Kidney epithelial cell (primary cell): Measurements from ENCODE around the gene KCNK5. TPM values are rescaled to one million over a fixed set of nuclear protein-coding genes. Genes with fewer than 3 reads are reported as not detected.
A peak's percentile ranks its signal among the peaks of the same experiment; 100 is the strongest.

Experiments
- DNase-seq: peaks from one replicate; pipeline ENCODE4 v3.0.0-alpha.2; 2010; ENCODE audit warnings: low read depth
- H3K27me3 ChIP-seq: 2 replicates; pipeline ENCODE4 v1.6.0; 2011; ENCODE audit warnings: low read length; ENCODE audit not compliant: control insufficient read depth, insufficient read depth
- H3K36me3 ChIP-seq: 2 replicates; pipeline ENCODE4 v1.5.1; 2011; ENCODE audit warnings: low read length; ENCODE audit not compliant: control insufficient read depth, insufficient read depth
- H3K4me3 ChIP-seq: 2 replicates; pipeline ENCODE4 v1.5.1; 2011; ENCODE audit warnings: low read depth, mild to moderate bottlenecking, control low read depth, low read length
- total RNA-seq: library from RNA; depleted of rRNA; stranded (reverse); fragments of >200 nt; gene quantifications from 2 replicates; pipeline ENCODE4 v1.2.3, GENCODE V29; 2015
- TF ChIP-seq, protein P1 (sequence below): IDR thresholded peaks from 2 replicates; pipeline ENCODE4 v1.5.1; 2011; ENCODE audit warnings: mild to moderate bottlenecking, moderate library complexity, low read length, control low read depth, inconsistent platforms; ENCODE audit not compliant: insufficient read depth, poor library complexity, severe bottlenecking

KCNK5 gene
- total RNA-seq, 1 donor from 2014 or later: 2.3 TPM

DNA sequence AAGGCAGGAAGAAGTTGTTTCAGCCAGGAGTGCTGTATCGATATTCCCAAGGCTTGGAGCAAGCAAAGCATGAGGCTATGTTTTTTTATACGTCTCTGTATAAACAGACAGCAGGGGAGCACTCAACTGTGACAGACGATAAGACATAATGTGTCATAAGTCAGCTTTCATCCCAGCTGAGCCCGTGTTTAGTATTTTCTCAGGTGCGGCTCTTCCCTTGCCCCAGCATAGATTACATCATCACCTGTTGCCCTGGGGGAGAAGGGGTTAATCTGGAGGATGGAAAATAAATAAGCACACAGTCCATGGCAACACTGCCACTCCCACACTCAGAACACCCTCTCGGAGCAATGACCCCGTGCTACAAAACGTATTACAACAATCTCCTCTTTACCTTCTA, 22.1 kb upstream of the KCNK5 start:
- Histone ChIP-seq H3K36me3 (no peaks in the 10 kb centered on the region), H3K27me3 (no peaks in the 10 kb centered on the region), H3K4me3 (no peak overlapping the region)
- TF ChIP-seq, protein P1, sequence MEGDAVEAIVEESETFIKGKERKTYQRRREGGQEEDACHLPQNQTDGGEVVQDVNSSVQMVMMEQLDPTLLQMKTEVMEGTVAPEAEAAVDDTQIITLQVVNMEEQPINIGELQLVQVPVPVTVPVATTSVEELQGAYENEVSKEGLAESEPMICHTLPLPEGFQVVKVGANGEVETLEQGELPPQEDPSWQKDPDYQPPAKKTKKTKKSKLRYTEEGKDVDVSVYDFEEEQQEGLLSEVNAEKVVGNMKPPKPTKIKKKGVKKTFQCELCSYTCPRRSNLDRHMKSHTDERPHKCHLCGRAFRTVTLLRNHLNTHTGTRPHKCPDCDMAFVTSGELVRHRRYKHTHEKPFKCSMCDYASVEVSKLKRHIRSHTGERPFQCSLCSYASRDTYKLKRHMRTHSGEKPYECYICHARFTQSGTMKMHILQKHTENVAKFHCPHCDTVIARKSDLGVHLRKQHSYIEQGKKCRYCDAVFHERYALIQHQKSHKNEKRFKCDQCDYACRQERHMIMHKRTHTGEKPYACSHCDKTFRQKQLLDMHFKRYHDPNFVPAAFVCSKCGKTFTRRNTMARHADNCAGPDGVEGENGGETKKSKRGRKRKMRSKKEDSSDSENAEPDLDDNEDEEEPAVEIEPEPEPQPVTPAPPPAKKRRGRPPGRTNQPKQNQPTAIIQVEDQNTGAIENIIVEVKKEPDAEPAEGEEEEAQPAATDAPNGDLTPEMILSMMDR: no peak
- peak; percentile 29 for DNase-seq

DNA sequence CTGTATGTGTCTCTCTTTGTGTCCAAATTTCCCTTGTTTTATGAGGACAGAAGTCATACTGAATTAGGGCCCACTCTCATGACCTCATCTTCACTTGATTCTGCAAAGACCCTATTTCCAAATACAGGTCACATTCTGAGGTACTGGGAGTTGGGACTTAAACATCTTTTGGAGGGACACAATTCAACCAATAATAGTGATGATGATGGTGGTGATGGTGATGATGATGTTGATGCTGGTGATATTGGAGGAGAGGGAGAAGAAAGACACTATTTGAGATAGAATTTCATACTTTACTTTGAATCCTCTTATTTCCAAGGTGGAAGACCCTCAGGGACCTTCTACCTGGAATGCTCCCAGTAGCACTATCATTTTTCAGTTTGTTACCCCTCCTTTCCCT, 21.2 kb upstream of the KCNK5 start:
- Histone ChIP-seq H3K27me3 (no peaks in the 10 kb centered on the region), H3K4me3 (no peak overlapping the region), H3K36me3 (no peaks in the 10 kb centered on the region)
- DNase-seq: no peak
- TF ChIP-seq, protein P1: no peak

DNA sequence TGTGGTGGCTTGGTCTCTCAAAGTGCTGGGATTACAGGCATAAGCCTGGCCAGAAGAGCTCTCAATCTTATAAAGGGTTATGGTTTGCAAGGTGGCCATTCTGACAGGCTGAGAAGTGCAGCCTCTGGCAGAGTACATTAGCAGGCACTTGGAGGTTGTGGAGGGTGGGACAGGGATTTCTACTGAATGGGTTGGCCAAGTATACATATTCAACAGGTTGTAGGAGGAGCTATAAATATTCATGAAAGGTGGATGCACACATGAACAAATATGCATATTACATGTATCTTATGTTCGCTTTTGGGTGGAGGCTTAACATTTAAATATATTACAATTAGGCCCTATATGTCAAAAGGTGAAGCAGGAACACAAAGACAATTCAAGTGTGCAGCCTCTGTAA, 20.0 kb upstream of the KCNK5 start:
- Histone ChIP-seq H3K36me3 (no peaks in the 10 kb centered on the region), H3K4me3 (no peak overlapping the region), H3K27me3 (no peaks in the 10 kb centered on the region)
- TF ChIP-seq, protein P1: no peak
- DNase-seq: no peak

DNA sequence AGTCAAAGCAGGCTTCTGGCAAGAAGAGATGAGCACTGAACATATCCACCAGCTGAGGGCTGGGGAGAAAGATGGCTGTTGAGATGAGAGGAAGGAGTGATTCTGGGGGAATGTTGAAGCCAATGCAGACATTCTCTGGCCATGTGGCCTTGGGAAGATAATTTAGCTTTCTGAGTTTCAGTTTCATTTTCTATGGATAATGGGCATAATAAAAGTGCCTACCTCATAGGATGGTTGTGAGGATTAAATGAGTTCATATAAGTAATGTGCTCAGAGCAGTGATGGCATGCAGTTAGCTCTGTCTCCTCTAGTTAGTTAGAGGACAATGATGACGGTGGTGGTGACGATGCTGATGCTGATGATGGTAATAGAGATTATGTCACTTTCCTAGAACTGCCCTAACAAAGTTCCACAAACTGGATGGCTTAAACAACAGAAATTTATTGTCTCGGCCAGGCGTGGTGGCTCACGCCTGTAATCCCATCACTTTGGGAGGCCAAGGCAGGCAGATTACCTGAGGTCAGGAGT, 18.5 kb upstream of the KCNK5 start:
- no peaks in the 10 kb centered on the region for H3K27me3 ChIP-seq
- DNase-seq: no peak
- TF ChIP-seq, protein P1: no peak
- H3K4me3 ChIP-seq: no peak overlapping the region
- no peaks in the 10 kb centered on the region for H3K36me3 ChIP-seq

DNA sequence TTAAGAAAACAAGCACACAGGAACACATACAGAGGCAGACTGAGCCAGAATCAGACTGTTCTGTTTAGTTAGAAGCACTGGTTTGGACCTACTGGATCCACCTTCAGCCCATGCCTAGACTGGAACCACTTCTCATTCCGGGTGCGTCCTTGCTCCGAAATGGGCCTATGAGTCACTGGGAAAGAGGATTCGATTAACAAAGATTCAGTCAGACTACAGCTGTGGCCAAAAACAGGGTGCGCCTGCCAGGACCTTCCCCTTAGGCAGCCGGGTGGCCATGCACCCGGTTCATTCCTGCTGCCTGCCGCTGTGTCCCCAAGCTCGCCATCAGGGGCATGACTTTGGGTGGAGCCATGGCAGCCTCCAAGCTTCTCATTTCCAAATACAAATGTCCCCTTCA, 14.5 kb upstream of the KCNK5 start:
- H3K27me3 ChIP-seq: no peaks in the 10 kb centered on the region

More for the DNA sequence above, 14.5 kb upstream of the KCNK5 start:
- DNase-seq: no peak
- no peaks in the 10 kb centered on the region for H3K36me3 ChIP-seq
- TF ChIP-seq, protein P1: no peak
- no peak overlapping the region for H3K4me3 ChIP-seq
